Neutrophil (primary cell): Measurements from ENCODE around the gene AATK.

Experiments
- H3K27ac ChIP-seq: fragments of 200-600 bp; sonication (generic); 2 replicates; pipeline ENCODE4 v1.5.1; 2016; ENCODE audit warnings: mild to moderate bottlenecking, moderate library complexity
- H3K27me3 ChIP-seq: fragments of 200-600 bp; sonication (generic); 2 replicates; pipeline ENCODE4 v1.6.0; 2016; ENCODE audit warnings: mild to moderate bottlenecking
- H3K36me3 ChIP-seq: fragments of 200-600 bp; sonication (generic); 2 replicates; pipeline ENCODE4 v1.5.1; 2017
- H3K4me1 ChIP-seq, 2 experiments: fragments of 200-600 bp in 1 of 2; sonication (generic) in 1 of 2; 1 replicate in 1 of 2; 2 replicates in 1 of 2; pipeline versions ENCODE4 v1.5.1 to v1.6.1; 2013 to 2016; ENCODE audit warnings: low read depth in 1 of 2, low read length in 1 of 2, mild to moderate bottlenecking in 1 of 2, moderate library complexity in 1 of 2; ENCODE audit not compliant: control insufficient read depth in 1 of 2, insufficient read depth in 1 of 2
- H3K4me3 ChIP-seq, 2 experiments: fragments of 200-600 bp in 1 of 2; sonication (generic) in 1 of 2; 1 replicate in 1 of 2; 2 replicates in 1 of 2; pipeline ENCODE4 v1.5.1; 2013 to 2016; ENCODE audit warnings: low read depth in 1 of 2, low read length in 1 of 2, mild to moderate bottlenecking in 1 of 2, moderate library complexity in 1 of 2
- H3K9me3 ChIP-seq: fragments of 200-600 bp; sonication (generic); 2 replicates; pipeline ENCODE4 v1.5.1; 2016
- CTCF ChIP-seq: fragments of 200-600 bp; sonication (generic); IDR thresholded peaks from 2 replicates; pipeline ENCODE4 v1.5.1; 2016; ENCODE audit warnings: antibody characterized with exemption

The AATK gene

GRCh38 chr17:81123052-81124048, 42.7 kb downstream of the AATK start:
- Histone ChIP-seq H3K36me3 (peaks cover 99% of the 10 kb centered on the region), H3K4me1 (peaks cover 9 to 10% of the 10 kb centered on the region in 2 experiments), H3K27me3 (peaks cover 9% of the 10 kb centered on the region), H3K9me3 (no peaks in the 10 kb centered on the region), H3K4me3 (no peak overlapping the region), H3K27ac (no peak overlapping the region)
- no peak for TF ChIP-seq CTCF

GRCh38 chr17:81121841-81122733, 43.9 kb downstream of the AATK start:
- Histone ChIP-seq H3K4me3 (no peak overlapping the region), H3K27me3 (peaks cover 10% of the 10 kb centered on the region), H3K9me3 (no peaks in the 10 kb centered on the region), H3K4me1 (peaks cover 9 to 10% of the 10 kb centered on the region in 2 experiments), H3K27ac (no peak overlapping the region), H3K36me3 (peaks cover 99% of the 10 kb centered on the region)
- TF ChIP-seq CTCF, result no peak

- H3K4me1 ChIP-seq, result peaks cover 9 to 10% of the 10 kb centered on the region in 2 experiments
- no peak overlapping the region for H3K4me3 ChIP-seq
- H3K27ac ChIP-seq, result peak overlapping the region; percentile 41
- H3K36me3 ChIP-seq, result peaks cover 99% of the 10 kb centered on the region
- TF ChIP-seq CTCF, result no peak
- H3K9me3 ChIP-seq, result no peaks in the 10 kb centered on the region
- peaks cover 10% of the 10 kb centered on the region for H3K27me3 ChIP-seq
These were observed 45.1 kb downstream of the AATK start for GRCh38 chr17:81120695-81121621.

- peaks cover 9 to 10% of the 10 kb centered on the region in 2 experiments for H3K4me1 ChIP-seq
- TF ChIP-seq CTCF, result no peak
These were observed 45.9 kb downstream of the AATK start for GRCh38 chr17:81120149-81120484.

More at GRCh38 chr17:81120149-81120484, 45.9 kb downstream of the AATK start:
- peak overlapping the region; percentile 41 for H3K27ac ChIP-seq
- peaks cover 10% of the 10 kb centered on the region for H3K27me3 ChIP-seq
- no peaks in the 10 kb centered on the region for H3K9me3 ChIP-seq
- peaks cover 99% of the 10 kb centered on the region for H3K36me3 ChIP-seq
- H3K4me3 ChIP-seq, result no peak overlapping the region
